ENCODE data around the gene XIRP1.

- TF ChIP-seq CTCF (IDR thresholded peaks at IDR 0.05): no peak
- no peak for TF ChIP-seq POLR2A (IDR thresholded peaks at IDR 0.05)
These were observed 16.2 kb downstream of the XIRP1 start for GRCh38 chr3:39176025-39176714.

Data from uterus (tissue), 2 donors.